Hepatocyte (in vitro differentiated cells): ENCODE measurements around the gene CTAG1A.

Experiments
- EZH2 ChIP-seq: fragments of 200-600 bp; sonication (generic); IDR thresholded peaks from 2 replicates; pipeline ENCODE4 v1.6.1; 2016; ENCODE audit warnings: antibody characterized with exemption, mild to moderate bottlenecking, borderline replicate concordance
- EZH2phosphoT487 ChIP-seq: fragments of 200-600 bp; sonication (generic); IDR thresholded peaks from one replicate; pipeline ENCODE4 v1.6.1; 2018; ENCODE audit warnings: antibody characterized with exemption, mild to moderate bottlenecking, low read depth, moderate library complexity; ENCODE audit not compliant: unreplicated experiment, severe bottlenecking
- TF ChIP-seq, protein P1 (sequence below): fragments of 200-600 bp; sonication (generic); IDR thresholded peaks from 2 replicates; pipeline ENCODE4 v1.5.1; 2016; ENCODE audit warnings: antibody characterized with exemption, mild to moderate bottlenecking; ENCODE audit not compliant: poor library complexity

DNA sequence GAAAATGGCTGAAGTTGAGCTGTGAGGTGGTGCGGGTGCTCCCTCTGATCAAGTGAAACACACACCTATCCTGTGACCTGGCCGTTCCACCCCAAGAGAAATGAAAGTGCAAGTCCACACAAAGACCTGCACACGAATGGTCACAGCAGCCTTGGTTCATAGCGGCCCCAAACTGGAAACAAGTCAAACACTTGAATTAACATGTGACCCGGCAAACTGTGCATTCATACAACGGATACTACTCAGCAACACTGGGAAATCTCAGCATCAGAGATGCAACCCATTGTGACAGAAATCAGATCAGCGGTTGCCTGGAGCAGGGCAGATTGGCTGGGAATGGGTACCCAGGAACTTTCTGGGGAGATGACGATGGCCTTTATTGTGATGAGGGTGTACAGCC is 45.9 kb upstream of the CTAG1A start:
- TF ChIP-seq, protein P1, sequence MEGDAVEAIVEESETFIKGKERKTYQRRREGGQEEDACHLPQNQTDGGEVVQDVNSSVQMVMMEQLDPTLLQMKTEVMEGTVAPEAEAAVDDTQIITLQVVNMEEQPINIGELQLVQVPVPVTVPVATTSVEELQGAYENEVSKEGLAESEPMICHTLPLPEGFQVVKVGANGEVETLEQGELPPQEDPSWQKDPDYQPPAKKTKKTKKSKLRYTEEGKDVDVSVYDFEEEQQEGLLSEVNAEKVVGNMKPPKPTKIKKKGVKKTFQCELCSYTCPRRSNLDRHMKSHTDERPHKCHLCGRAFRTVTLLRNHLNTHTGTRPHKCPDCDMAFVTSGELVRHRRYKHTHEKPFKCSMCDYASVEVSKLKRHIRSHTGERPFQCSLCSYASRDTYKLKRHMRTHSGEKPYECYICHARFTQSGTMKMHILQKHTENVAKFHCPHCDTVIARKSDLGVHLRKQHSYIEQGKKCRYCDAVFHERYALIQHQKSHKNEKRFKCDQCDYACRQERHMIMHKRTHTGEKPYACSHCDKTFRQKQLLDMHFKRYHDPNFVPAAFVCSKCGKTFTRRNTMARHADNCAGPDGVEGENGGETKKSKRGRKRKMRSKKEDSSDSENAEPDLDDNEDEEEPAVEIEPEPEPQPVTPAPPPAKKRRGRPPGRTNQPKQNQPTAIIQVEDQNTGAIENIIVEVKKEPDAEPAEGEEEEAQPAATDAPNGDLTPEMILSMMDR: no peak
- no peak for TF ChIP-seq EZH2
- TF ChIP-seq EZH2phosphoT487: no peak
